Hepatocyte (in vitro differentiated cells): ENCODE results near the gene TMEM203. TPM values are rescaled to one million over a fixed set of nuclear protein-coding genes. Genes with fewer than 3 reads are reported as not detected.

ENCODE experiments used
- DNase-seq: peaks from one replicate; pipeline ENCODE4 v3.0.0-alpha.2; 2016; ENCODE audit warnings: low spot score
- H2AFZ ChIP-seq: fragments of 200-600 bp; sonication (generic); 2 replicates; pipeline ENCODE4 v1.6.0; 2016; ENCODE audit warnings: antibody characterized with exemption, mild to moderate bottlenecking
- H3K27ac ChIP-seq: fragments of 200-600 bp; sonication (generic); 2 replicates; pipeline ENCODE4 v1.5.1; 2016; ENCODE audit warnings: mild to moderate bottlenecking
- H3K27me3 ChIP-seq: fragments of 200-600 bp; sonication (generic); 2 replicates; pipeline ENCODE4 v1.6.1; 2016
- H3K36me3 ChIP-seq: fragments of 200-600 bp; sonication (generic); replicated peaks from 2 replicates; pipeline ENCODE4 v1.5.1; 2016; ENCODE audit warnings: low read depth; ENCODE audit not compliant: insufficient read depth
- H3K4me1 ChIP-seq: fragments of 200-600 bp; sonication (generic); 2 replicates; pipeline ENCODE4 v1.5.1; 2016; ENCODE audit warnings: mild to moderate bottlenecking, moderate library complexity; ENCODE audit not compliant: insufficient read depth
- H3K4me2 ChIP-seq: fragments of 200-600 bp; sonication (generic); 2 replicates; pipeline ENCODE4 v1.6.0; 2016
- H3K4me3 ChIP-seq: fragments of 200-600 bp; sonication (generic); 2 replicates; pipeline ENCODE4 v1.5.1; 2016; ENCODE audit warnings: mild to moderate bottlenecking
- H3K79me2 ChIP-seq: fragments of 200-600 bp; sonication (generic); 2 replicates; pipeline ENCODE4 v1.6.0; 2017; ENCODE audit warnings: mild to moderate bottlenecking
- H3K9me2 ChIP-seq: fragments of 200-600 bp; sonication (generic); replicated peaks from 2 replicates; pipeline ENCODE4 v1.6.0; 2017; ENCODE audit warnings: mild to moderate bottlenecking; ENCODE audit not compliant: insufficient read depth
- H3K9me3 ChIP-seq: fragments of 200-600 bp; sonication (generic); 2 replicates; pipeline ENCODE4 v1.5.1; 2016; ENCODE audit warnings: low read depth, mild to moderate bottlenecking
- H4K20me1 ChIP-seq: fragments of 200-600 bp; sonication (generic); 2 replicates; pipeline ENCODE4 v1.6.0; 2016; ENCODE audit warnings: mild to moderate bottlenecking; ENCODE audit not compliant: insufficient read depth, poor library complexity, severe bottlenecking
- EZH2 ChIP-seq: fragments of 200-600 bp; sonication (generic); IDR thresholded peaks from 2 replicates; pipeline ENCODE4 v1.6.1; 2016; ENCODE audit warnings: antibody characterized with exemption, mild to moderate bottlenecking, borderline replicate concordance
- EZH2phosphoT487 ChIP-seq: fragments of 200-600 bp; sonication (generic); IDR thresholded peaks from one replicate; pipeline ENCODE4 v1.6.1; 2018; ENCODE audit warnings: antibody characterized with exemption, mild to moderate bottlenecking, low read depth, moderate library complexity; ENCODE audit not compliant: unreplicated experiment, severe bottlenecking
- WGBS: methylation state at CpG from one replicate; pipeline ENCODE4 v1.1.6; 2016; ENCODE audit warnings: low lambda C conversion rate; ENCODE audit errors: missing lambda C conversion rate; 5-methylcytosine and 5-hydroxymethylcytosine counted together
- polyA plus RNA-seq: library from polyadenylated mRNA; unstranded; fragments of >200 nt; fragmentation: Nextera tagmentation; extraction: Ambion mirVana; gene quantifications from 2 replicates; pipeline ENCODE4 v1.2.1, GENCODE V29; 2016
- total RNA-seq: library from RNA; depleted of rRNA; stranded (reverse); fragments of >200 nt; gene quantifications from 2 replicates; pipeline ENCODE4 v1.2.3, GENCODE V29; 2014
- TF ChIP-seq, protein P1 (sequence below): fragments of 200-600 bp; sonication (generic); IDR thresholded peaks from 2 replicates; pipeline ENCODE4 v1.5.1; 2016; ENCODE audit warnings: antibody characterized with exemption, mild to moderate bottlenecking; ENCODE audit not compliant: poor library complexity

TMEM203 gene
- total and polyA plus RNA-seq, 2 experiments from 2014 or later = 37.6 to 60.7 TPM

GRCh38 chr9:137181680-137182079, 23.8 kb downstream of the TMEM203 start:
- Histone ChIP-seq H3K9me2 (no peaks in the 10 kb centered on the region), H3K36me3 (no peaks in the 10 kb centered on the region), H3K4me2 (no peak overlapping the region), H3K4me3 (no peak overlapping the region), H3K9me3 (no peaks in the 10 kb centered on the region), H3K79me2 (peaks cover 3% of the 10 kb centered on the region), H3K4me1 (no peaks in the 10 kb centered on the region), H4K20me1 (no peaks in the 10 kb centered on the region), H3K27me3 (no peaks in the 10 kb centered on the region), H2AFZ (no peak overlapping the region), H3K27ac (no peak overlapping the region)
- TF ChIP-seq EZH2 (no peak), EZH2phosphoT487 (no peak)
- TF ChIP-seq, protein P1, sequence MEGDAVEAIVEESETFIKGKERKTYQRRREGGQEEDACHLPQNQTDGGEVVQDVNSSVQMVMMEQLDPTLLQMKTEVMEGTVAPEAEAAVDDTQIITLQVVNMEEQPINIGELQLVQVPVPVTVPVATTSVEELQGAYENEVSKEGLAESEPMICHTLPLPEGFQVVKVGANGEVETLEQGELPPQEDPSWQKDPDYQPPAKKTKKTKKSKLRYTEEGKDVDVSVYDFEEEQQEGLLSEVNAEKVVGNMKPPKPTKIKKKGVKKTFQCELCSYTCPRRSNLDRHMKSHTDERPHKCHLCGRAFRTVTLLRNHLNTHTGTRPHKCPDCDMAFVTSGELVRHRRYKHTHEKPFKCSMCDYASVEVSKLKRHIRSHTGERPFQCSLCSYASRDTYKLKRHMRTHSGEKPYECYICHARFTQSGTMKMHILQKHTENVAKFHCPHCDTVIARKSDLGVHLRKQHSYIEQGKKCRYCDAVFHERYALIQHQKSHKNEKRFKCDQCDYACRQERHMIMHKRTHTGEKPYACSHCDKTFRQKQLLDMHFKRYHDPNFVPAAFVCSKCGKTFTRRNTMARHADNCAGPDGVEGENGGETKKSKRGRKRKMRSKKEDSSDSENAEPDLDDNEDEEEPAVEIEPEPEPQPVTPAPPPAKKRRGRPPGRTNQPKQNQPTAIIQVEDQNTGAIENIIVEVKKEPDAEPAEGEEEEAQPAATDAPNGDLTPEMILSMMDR = no peak
- no peak for DNase-seq
- 92% methylated on average over 22 of the region's 22 CpGs for WGBS

GRCh38 chr9:137180491-137180890, 25.0 kb downstream of the TMEM203 start:
- 97% methylated on average over 19 of the region's 20 CpGs for WGBS
- Histone ChIP-seq H4K20me1 (no peaks in the 10 kb centered on the region), H3K4me3 (no peak overlapping the region), H3K27me3 (no peaks in the 10 kb centered on the region), H3K9me2 (no peaks in the 10 kb centered on the region), H3K9me3 (no peaks in the 10 kb centered on the region), H3K4me2 (no peak overlapping the region), H3K27ac (no peak overlapping the region), H3K4me1 (no peaks in the 10 kb centered on the region), H3K36me3 (no peaks in the 10 kb centered on the region), H2AFZ (no peak overlapping the region), H3K79me2 (no peaks in the 10 kb centered on the region)
- TF ChIP-seq EZH2phosphoT487 (no peak), EZH2 (no peak)
- TF ChIP-seq, protein P1 = no peak
- DNase-seq = no peak

DNA sequence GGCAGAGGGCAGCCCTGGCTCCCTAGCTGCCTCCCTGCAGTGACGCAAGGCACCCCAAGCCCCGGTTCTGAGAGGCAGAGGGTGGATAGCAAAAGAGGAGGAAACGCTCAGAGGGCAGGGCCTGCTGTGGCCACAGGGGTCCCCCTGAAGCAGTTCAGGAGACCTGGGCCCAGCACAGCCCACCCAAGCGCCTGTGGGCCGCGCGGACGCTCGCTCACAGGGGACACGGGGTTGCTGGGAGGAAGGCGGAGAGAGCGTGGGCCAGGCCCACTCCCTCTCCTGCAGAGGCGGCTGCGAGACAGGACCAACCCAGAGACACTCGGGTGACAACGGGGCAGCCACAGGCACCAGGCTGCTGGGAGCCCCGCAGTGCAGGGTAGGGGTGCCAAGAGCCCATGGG, 25.7 kb downstream of the TMEM203 start:
- H4K20me1 ChIP-seq = no peaks in the 10 kb centered on the region
- no peaks in the 10 kb centered on the region for H3K79me2 ChIP-seq
- H3K27me3 ChIP-seq = no peaks in the 10 kb centered on the region
- no peaks in the 10 kb centered on the region for H3K4me1 ChIP-seq
- WGBS = 96% methylated on average over 14 of the region's 17 CpGs
- H3K4me3 ChIP-seq = no peak overlapping the region
- TF ChIP-seq, protein P1 = no peak
- TF ChIP-seq EZH2phosphoT487 = no peak
- TF ChIP-seq EZH2 = no peak
- H3K9me3 ChIP-seq = no peaks in the 10 kb centered on the region
- H3K27ac ChIP-seq = no peak overlapping the region
- H3K36me3 ChIP-seq = no peaks in the 10 kb centered on the region
- no peak for DNase-seq
- H2AFZ ChIP-seq = no peak overlapping the region
- H3K4me2 ChIP-seq = no peak overlapping the region
- no peaks in the 10 kb centered on the region for H3K9me2 ChIP-seq
